EH (cell line): ENCODE data around the gene ACKR1.

Source experiments
- DNase-seq: peaks from one replicate; pipeline ENCODE4 v3.0.0-alpha.2; 2015; ENCODE audit warnings: low read depth

The ACKR1 gene

GRCh38 chr1:159222075-159222865, 17.6 kb downstream of the ACKR1 start:
- DNase-seq = no peak

- DNase-seq = no peak
Observed at GRCh38 chr1:159223004-159223403, 18.3 kb downstream of the ACKR1 start.

GRCh38 chr1:159228554-159228953, 23.9 kb downstream of the ACKR1 start:
- DNase-seq = no peak

GRCh38 chr1:159229260-159229885, 24.7 kb downstream of the ACKR1 start:
- peak; percentile 29 for DNase-seq

GRCh38 chr1:159229896-159230295, 25.2 kb downstream of the ACKR1 start:
- peak; percentile 74 for DNase-seq

GRCh38 chr1:159239551-159240220, 35.0 kb downstream of the ACKR1 start:
- DNase-seq = no peak

- no peak for DNase-seq
Observed at GRCh38 chr1:159247266-159247665, 42.6 kb downstream of the ACKR1 start.

GRCh38 chr1:159248311-159248710, 43.6 kb downstream of the ACKR1 start:
- DNase-seq = no peak

GRCh38 chr1:159250638-159251216, 46.1 kb downstream of the ACKR1 start:
- DNase-seq = peak; percentile 1
